Osteoblast (primary cell): Measurements from ENCODE around the gene METTL6. TPM values are rescaled to one million over a fixed set of nuclear protein-coding genes. Genes with fewer than 3 reads are reported as not detected.

Source experiments
- DNase-seq: peaks from one replicate; pipeline ENCODE4 v3.0.0; 2011; ENCODE audit warnings: low spot score, mixed read lengths; ENCODE audit not compliant: insufficient read length; ENCODE audit errors: missing footprints
- H2AFZ ChIP-seq: 2 replicates; pipeline ENCODE4 v1.6.0; 2011; ENCODE audit warnings: mild to moderate bottlenecking, low read length
- H3K27ac ChIP-seq: 2 replicates; pipeline ENCODE4 v1.5.1; 2011; ENCODE audit warnings: mild to moderate bottlenecking, low read depth, low read length, moderate library complexity
- H3K27me3 ChIP-seq: 2 replicates; pipeline ENCODE4 v1.6.0; 2012; ENCODE audit warnings: mild to moderate bottlenecking, control low read depth, inconsistent platforms, low read length, moderate library complexity; ENCODE audit not compliant: insufficient read depth
- H3K36me3 ChIP-seq: 2 replicates; pipeline ENCODE4 v1.5.1; 2011; ENCODE audit warnings: mild to moderate bottlenecking, low read length, control low read depth, moderate library complexity; ENCODE audit not compliant: insufficient read depth
- H3K4me1 ChIP-seq: 2 replicates; pipeline ENCODE4 v1.5.1; 2011; ENCODE audit warnings: mild to moderate bottlenecking, low read length, control low read depth, moderate library complexity; ENCODE audit not compliant: insufficient read depth
- H3K4me2 ChIP-seq: 2 replicates; pipeline ENCODE4 v1.6.0; 2011; ENCODE audit warnings: mild to moderate bottlenecking, low read length; ENCODE audit not compliant: insufficient read depth
- H3K4me3 ChIP-seq: fragments of 200-600 bp; sonication (generic); 3 replicates; pipeline ENCODE4 v1.5.1; 2012; ENCODE audit warnings: mild to moderate bottlenecking, low read length, inconsistent platforms; ENCODE audit not compliant: insufficient read depth
- H3K79me2 ChIP-seq: 2 replicates; pipeline ENCODE4 v1.6.0; 2012; ENCODE audit warnings: mild to moderate bottlenecking, low read length, control low read depth, inconsistent platforms; ENCODE audit not compliant: insufficient read depth
- H3K9me3 ChIP-seq: 2 replicates; pipeline ENCODE4 v1.5.1; 2011; ENCODE audit warnings: low read depth, low read length, control low read depth
- H4K20me1 ChIP-seq: 2 replicates; pipeline ENCODE4 v1.6.0; 2012; ENCODE audit warnings: mild to moderate bottlenecking, low read length, control low read depth; ENCODE audit not compliant: insufficient read depth
- CTCF ChIP-seq: IDR thresholded peaks from 2 replicates; pipeline ENCODE4 v1.5.1; 2011; ENCODE audit warnings: mild to moderate bottlenecking, low read depth, low read length, moderate library complexity; ENCODE audit errors: extremely low read depth
- total RNA-seq: library from RNA; depleted of rRNA; stranded (reverse); fragments of >200 nt; gene quantifications from 2 replicates; pipeline ENCODE4 v1.2.3, GENCODE V29; 2012

METTL6 gene
- total RNA-seq, 1 donor = 36.6 TPM

DNA sequence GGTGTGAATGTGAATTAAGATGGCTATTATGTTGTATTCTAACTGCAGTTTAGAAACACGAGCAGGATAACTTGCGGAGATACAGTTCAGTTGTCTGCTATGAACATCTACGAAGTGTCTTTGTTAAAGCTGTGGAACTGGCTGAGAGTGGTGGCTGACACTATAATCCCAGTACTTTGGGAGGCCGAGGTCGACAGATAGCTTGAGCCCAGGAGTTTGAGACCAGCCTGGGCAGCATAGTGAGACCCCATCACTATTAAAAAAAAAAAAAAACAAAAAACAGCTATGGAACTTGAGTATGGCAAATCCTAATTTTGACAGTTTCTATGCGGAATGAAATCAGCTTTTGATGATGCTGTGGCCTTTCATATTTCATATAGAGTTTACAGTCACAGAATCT is 1.7 kb upstream of the METTL6 start:
- Histone ChIP-seq H2AFZ (no peak overlapping the region), H3K79me2 (peaks cover 83% of the 10 kb centered on the region), H3K27ac (peak overlapping the region; percentile 92), H3K9me3 (no peaks in the 10 kb centered on the region), H4K20me1 (peaks cover 31% of the 10 kb centered on the region), H3K4me2 (peak overlapping the region; percentile 93), H3K4me3 (peak overlapping the region; percentile 99), H3K36me3 (peaks cover 39% of the 10 kb centered on the region), H3K27me3 (no peaks in the 10 kb centered on the region), H3K4me1 (peaks cover 14% of the 10 kb centered on the region)
- TF ChIP-seq CTCF = no peak
- DNase-seq = no peak

- no peaks in the 10 kb centered on the region for H3K27me3 ChIP-seq
- H4K20me1 ChIP-seq = peaks cover 29% of the 10 kb centered on the region
- peak overlapping the region; percentile 93 for H3K4me2 ChIP-seq
- H3K9me3 ChIP-seq = no peaks in the 10 kb centered on the region
- peak; percentile 87 for DNase-seq
- H2AFZ ChIP-seq = no peak overlapping the region
- no peak for TF ChIP-seq CTCF
- peak overlapping the region; percentile 92 for H3K27ac ChIP-seq
- peaks cover 14% of the 10 kb centered on the region for H3K4me1 ChIP-seq
- H3K79me2 ChIP-seq = peaks cover 80% of the 10 kb centered on the region
- H3K36me3 ChIP-seq = peaks cover 36% of the 10 kb centered on the region
- H3K4me3 ChIP-seq = peak overlapping the region; percentile 99
These were observed 1.2 kb upstream of the METTL6 start for GRCh38 chr3:15428539-15428938.

DNA sequence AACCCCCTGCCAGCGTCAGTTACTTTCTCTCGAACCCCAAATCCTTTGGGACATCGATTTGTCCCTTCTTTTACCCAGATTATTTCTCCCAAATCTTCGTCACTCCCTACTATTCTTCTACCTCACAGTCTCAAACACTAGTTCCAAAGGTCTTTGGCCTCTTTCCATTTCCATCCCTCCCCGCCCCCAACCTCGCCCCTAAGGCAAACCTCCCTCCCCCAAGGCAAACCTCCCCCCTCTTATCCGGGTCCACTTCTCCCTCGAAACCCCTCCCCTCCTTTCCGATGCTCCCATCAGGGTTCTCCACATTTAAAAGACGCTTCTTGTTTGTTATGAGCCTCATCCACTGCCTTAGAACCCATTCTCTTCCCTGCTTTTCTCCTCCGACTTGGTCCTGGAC is 637 bp upstream of the METTL6 start:
- Histone ChIP-seq H3K4me1 (peaks cover 14% of the 10 kb centered on the region), H4K20me1 (peaks cover 25% of the 10 kb centered on the region), H3K79me2 (peaks cover 76% of the 10 kb centered on the region), H3K36me3 (peaks cover 34% of the 10 kb centered on the region), H3K4me2 (peak overlapping the region; percentile 93), H3K9me3 (no peaks in the 10 kb centered on the region), H2AFZ (peak overlapping the region; percentile 99), H3K27me3 (no peaks in the 10 kb centered on the region), H3K27ac (peak overlapping the region; percentile 92), H3K4me3 (peak overlapping the region; percentile 99)
- TF ChIP-seq CTCF = no peak
- no peak for DNase-seq

GRCh38 chr3:15426579-15427118 is 695 bp downstream of the METTL6 start:
- H3K4me2 ChIP-seq = peak overlapping the region; percentile 93
- DNase-seq = peak; percentile 39
- TF ChIP-seq CTCF = no peak
- peaks cover 21% of the 10 kb centered on the region for H4K20me1 ChIP-seq
- H3K4me1 ChIP-seq = peaks cover 14% of the 10 kb centered on the region
- peaks cover 70% of the 10 kb centered on the region for H3K79me2 ChIP-seq
- no peaks in the 10 kb centered on the region for H3K27me3 ChIP-seq
- peak overlapping the region; percentile 99 for H2AFZ ChIP-seq
- H3K27ac ChIP-seq = peak overlapping the region; percentile 92
- no peaks in the 10 kb centered on the region for H3K9me3 ChIP-seq
- H3K4me3 ChIP-seq = peak overlapping the region; percentile 99
- H3K36me3 ChIP-seq = peaks cover 26% of the 10 kb centered on the region
